Neural progenitor cell (in vitro differentiated cells): ENCODE results near the gene PPP6R3.
"Not testable (repeated sequence)": the region's sequence is repeated elsewhere in the genome, so short reads cannot be mapped to it uniquely, and the experiment has no call there.

Experiments
- CTCF ChIP-seq: fragments of 200-600 bp; sonication (generic); IDR thresholded peaks from 2 replicates; pipeline ENCODE4 v1.5.1; 2017; ENCODE audit warnings: antibody characterized with exemption, mild to moderate bottlenecking
- EZH2phosphoT487 ChIP-seq: fragments of 200-600 bp; sonication (generic); IDR thresholded peaks from 2 replicates; pipeline ENCODE4 v1.6.1; 2017; ENCODE audit warnings: antibody characterized with exemption

GRCh38 chr11:68639322-68639721, 178.8 kb downstream of the PPP6R3 start:
- not testable (repeated sequence) for TF ChIP-seq CTCF, EZH2phosphoT487
